ENCODE results near the gene TGFBR3L. TPM values are rescaled to one million over a fixed set of nuclear protein-coding genes. Genes with fewer than 3 reads are reported as not detected.

The TGFBR3L gene
- total RNA-seq, 1 donor from 2014 or later: 1.2 TPM

DNA sequence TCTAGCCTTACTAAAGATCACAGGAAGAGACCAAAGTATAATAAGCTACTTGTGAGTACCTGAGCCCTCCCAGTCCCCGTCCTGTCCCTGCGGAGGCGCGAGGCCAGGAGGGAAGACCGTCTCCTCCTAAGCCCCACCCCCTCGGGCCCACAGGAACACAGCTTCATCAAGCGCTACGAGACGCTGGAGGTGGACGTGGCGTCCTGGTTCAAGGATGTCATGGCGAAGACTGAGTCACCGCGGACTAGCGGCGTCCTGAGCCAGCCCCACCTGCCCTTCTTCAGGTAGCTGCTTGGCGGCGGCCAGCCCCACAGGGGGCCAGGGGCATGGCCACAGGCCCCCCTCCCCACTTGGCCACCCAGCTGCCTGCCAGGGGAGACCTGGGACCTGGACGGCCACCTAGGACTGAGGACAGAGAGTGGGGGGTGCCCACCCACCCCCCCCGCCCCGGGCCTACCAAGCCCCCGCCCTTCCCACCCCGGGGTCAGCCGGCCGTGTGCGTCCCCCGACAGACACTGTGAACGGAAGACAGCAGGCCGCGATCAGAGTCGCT, 2.4 kb upstream of the TGFBR3L start:
- Histone ChIP-seq H3K4me3 (no peak overlapping the region), H3K4me1 (peaks cover 10% of the 10 kb centered on the region), H3K9me3 (no peaks in the 10 kb centered on the region), H3K36me3 (peaks cover 39% of the 10 kb centered on the region), H3K27ac (no peak overlapping the region), H3K27me3 (peaks cover 16% of the 10 kb centered on the region)
- ATAC-seq: no peak
- peak; percentile 61 for DNase-seq
- intact Hi-C loops (cut with DNase I): no loop called here
- TF ChIP-seq, protein P1, sequence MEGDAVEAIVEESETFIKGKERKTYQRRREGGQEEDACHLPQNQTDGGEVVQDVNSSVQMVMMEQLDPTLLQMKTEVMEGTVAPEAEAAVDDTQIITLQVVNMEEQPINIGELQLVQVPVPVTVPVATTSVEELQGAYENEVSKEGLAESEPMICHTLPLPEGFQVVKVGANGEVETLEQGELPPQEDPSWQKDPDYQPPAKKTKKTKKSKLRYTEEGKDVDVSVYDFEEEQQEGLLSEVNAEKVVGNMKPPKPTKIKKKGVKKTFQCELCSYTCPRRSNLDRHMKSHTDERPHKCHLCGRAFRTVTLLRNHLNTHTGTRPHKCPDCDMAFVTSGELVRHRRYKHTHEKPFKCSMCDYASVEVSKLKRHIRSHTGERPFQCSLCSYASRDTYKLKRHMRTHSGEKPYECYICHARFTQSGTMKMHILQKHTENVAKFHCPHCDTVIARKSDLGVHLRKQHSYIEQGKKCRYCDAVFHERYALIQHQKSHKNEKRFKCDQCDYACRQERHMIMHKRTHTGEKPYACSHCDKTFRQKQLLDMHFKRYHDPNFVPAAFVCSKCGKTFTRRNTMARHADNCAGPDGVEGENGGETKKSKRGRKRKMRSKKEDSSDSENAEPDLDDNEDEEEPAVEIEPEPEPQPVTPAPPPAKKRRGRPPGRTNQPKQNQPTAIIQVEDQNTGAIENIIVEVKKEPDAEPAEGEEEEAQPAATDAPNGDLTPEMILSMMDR (IDR thresholded peaks at IDR 0.05): no peak

DNA sequence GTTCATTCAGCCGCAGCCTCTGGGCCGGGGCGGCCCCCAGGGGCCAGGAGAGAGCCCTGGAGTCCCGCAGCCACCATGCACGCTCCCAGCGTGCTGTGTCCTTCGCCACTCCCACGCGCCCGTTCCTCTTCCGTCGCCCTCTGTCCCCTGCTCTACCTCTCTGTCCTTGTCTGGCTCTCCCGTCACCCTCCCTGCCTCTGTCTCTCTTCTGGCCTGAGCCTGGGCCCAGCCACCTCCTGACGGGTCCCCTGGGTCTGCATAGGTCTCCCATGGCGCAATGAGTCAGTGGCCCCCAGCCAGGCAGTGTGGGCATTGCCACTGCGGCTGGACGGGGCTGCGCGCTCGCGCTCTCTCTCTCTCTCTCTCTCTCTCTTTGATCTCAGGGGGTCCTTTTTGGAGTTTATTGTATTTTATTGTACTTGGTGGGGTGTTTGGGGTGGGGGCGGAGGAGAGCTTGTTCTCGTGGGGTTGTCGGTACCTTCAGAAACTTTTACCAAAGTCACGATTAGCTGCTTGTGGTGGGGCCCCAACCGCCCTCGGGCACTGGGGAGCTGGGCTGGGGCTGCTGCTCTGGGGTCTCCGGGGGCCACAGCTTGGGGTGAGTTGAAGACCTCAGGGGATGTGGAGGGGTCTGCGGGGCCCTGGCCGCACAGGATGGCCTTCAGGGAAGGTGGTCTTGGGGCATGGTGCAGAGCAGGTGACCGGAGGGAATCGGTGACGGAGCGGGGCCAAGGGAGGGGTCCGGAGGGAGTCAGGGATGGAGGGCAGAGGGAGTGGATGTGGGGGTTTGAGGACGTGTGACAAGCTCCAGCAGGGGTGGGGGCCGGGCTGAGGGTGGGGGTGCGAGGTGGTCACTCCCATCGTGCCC, 1.7 kb upstream of the TGFBR3L start:
- ATAC-seq (no peak), DNase-seq (peak; percentile 63)
- TF ChIP-seq, protein P1 (IDR thresholded peaks at IDR 0.05): no peak

DNA sequence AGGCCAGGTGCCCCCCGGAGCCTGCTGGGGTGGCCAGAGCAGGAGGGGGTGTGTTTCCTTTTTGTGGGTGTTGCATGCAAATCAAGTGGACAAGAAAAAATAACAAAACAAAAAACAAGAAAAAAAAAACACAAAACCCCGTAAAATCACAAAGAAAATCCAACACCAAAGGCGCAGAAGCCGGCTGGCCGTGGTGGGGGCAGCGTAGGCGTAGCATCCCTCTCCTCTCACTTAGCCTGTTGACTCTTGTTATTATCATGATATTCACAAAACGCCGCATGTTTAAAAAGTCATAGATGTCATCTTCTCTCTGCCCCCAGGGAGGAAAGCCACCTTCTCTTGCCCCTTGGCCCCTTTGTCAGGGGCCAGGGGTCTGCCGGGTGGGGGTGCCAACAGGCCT, 978 bp upstream of the TGFBR3L start:
- peaks cover 39% of the 10 kb centered on the region for H3K36me3 ChIP-seq
- intact Hi-C loops (cut with DNase I): no loop called here

More for the DNA sequence above, 1.7 kb upstream of the TGFBR3L start:
- H3K36me3 ChIP-seq: peaks cover 39% of the 10 kb centered on the region
- peaks cover 17% of the 10 kb centered on the region for H3K4me1 ChIP-seq
- peaks cover 19% of the 10 kb centered on the region for H3K27me3 ChIP-seq
- intact Hi-C loops (cut with DNase I): no loop called here
- H3K9me3 ChIP-seq: no peaks in the 10 kb centered on the region
- no peak overlapping the region for H3K4me3 ChIP-seq
- no peak overlapping the region for H3K27ac ChIP-seq

DNA sequence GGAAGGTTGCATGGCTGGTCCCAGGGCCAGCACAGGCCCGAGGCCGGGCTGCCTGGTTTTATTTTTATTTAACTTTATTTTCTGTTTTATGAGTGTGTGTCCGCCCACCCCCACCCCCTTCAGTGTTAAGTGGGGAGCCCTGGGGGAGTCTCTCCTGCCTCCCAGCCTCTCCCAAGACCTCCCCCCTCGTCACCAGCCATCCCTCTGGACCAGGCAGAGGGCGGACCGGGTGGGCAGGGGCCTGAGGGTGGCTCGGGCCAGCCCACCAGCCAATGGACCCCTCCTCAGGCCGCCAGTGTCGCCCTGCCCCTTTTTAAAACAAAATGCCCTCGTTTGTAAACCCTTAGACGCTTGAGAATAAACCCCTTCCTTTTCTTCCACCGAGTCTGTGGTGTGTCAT, 531 bp upstream of the TGFBR3L start:
- H3K4me1 ChIP-seq: peaks cover 19% of the 10 kb centered on the region
- intact Hi-C loops (cut with DNase I): no loop called here
- DNase-seq (no peak), ATAC-seq (no peak)
- H3K27ac ChIP-seq: no peak overlapping the region
- peaks cover 28% of the 10 kb centered on the region for H3K27me3 ChIP-seq
- H3K36me3 ChIP-seq: peaks cover 39% of the 10 kb centered on the region
- H3K4me3 ChIP-seq: no peak overlapping the region
- TF ChIP-seq, protein P1 (IDR thresholded peaks at IDR 0.05): no peak
- no peaks in the 10 kb centered on the region for H3K9me3 ChIP-seq

More for the DNA sequence above, 978 bp upstream of the TGFBR3L start:
- TF ChIP-seq, protein P1 (IDR thresholded peaks at IDR 0.05): no peak
- no peak overlapping the region for H3K27ac ChIP-seq
- DNase-seq (no peak), ATAC-seq (no peak)
- H3K4me1 ChIP-seq: peaks cover 19% of the 10 kb centered on the region
- no peaks in the 10 kb centered on the region for H3K9me3 ChIP-seq
- H3K27me3 ChIP-seq: peaks cover 26% of the 10 kb centered on the region
- no peak overlapping the region for H3K4me3 ChIP-seq

DNA sequence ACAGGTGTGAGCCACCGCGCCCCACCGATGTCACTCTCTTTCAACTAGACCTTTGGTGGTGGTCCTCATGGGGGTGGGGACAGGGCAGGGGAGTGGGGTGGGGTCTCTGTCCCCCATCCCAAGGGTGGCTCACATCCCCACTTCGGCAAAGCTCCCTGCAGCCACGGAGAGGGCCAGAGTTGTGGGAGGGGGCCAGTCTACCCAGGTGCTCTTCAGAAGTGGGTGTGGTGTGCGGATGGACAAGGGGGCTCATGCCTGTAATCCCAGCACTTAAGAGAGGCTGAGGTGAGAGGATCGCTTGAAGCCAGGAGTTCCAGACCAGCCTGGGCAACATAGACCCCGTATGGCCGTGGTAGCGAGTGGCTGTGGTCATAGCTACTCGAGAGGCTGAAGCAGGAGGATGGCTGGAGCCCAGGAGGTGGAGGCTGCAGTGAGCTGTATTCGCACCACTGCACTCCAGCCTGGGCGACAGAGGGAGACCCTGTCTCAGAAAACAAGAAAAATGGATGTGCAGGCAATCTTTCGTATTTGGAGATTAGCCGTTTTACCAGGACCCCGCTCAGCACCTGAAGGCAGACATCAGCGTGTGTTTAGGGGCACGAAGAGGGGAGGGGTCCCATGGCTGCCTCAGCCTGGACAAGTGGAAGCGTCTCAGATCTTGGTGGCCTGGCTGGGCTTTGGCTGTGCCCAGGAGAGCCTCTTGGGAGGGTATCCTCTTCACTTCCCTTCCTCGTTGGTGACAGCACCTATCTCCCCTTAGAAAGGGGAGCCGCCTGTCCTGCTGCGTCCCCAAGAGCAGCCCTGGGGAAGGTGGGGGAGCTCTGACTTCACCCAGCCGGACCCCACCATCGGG, 846 bp downstream of the TGFBR3L start:
- Histone ChIP-seq H3K4me3 (peak overlapping the region; percentile 43), H3K27me3 (peaks cover 28% of the 10 kb centered on the region), H3K36me3 (peaks cover 26% of the 10 kb centered on the region), H3K4me1 (peaks cover 24% of the 10 kb centered on the region), H3K27ac (no peak overlapping the region), H3K9me3 (no peaks in the 10 kb centered on the region)
- DNase-seq (peak; percentile 46), ATAC-seq (no peak)
- intact Hi-C loops (cut with DNase I): no loop called here
- TF ChIP-seq, protein P1 (IDR thresholded peaks at IDR 0.05): no peak
